NB4 (cell line): ENCODE results near the gene PEMT.

ENCODE experiments used
- CTCF ChIP-seq: IDR thresholded peaks from one replicate; pipeline ENCODE4 v1.5.1; 2012; ENCODE audit warnings: low read depth, low read length
- MYC ChIP-seq: IDR thresholded peaks from 2 replicates; pipeline ENCODE4 v1.6.1; 2011; ENCODE audit warnings: low read depth, low read length
- POLR2A ChIP-seq: IDR thresholded peaks from 2 replicates; pipeline ENCODE4 v1.6.1; 2011; ENCODE audit warnings: mild to moderate bottlenecking; ENCODE audit not compliant: insufficient read length; ENCODE audit errors: extremely low read depth

- TF ChIP-seq CTCF (no peak), POLR2A (no peak), MYC (no peak)
Observed at GRCh38 chr17:17599965-17600364, 8.5 kb upstream of the PEMT start.
